Measurements from ENCODE around the gene POP4.

POP4 gene

GRCh38 chr19:29629836-29630534 lies 23.9 kb downstream of the POP4 start:
- DNase-seq (ENCODE audit: low spot score) = no peak
- no peak for FAIRE-seq

GRCh38 chr19:29630655-29631054 lies 24.6 kb downstream of the POP4 start:
- FAIRE-seq (no peak), DNase-seq (ENCODE audit: low spot score) (no peak)

- FAIRE-seq (no peak), DNase-seq (ENCODE audit: low spot score) (no peak)
These were observed 25.4 kb downstream of the POP4 start for GRCh38 chr19:29631450-29631849.

- FAIRE-seq (no peak), DNase-seq (ENCODE audit: low spot score) (no peak)
These were observed 27.9 kb downstream of the POP4 start for GRCh38 chr19:29634002-29634401.

GRCh38 chr19:29634423-29635130 lies 28.5 kb downstream of the POP4 start:
- FAIRE-seq (no peak), DNase-seq (ENCODE audit: low spot score) (no peak)

GRCh38 chr19:29635963-29636362 lies 29.9 kb downstream of the POP4 start:
- no peak for FAIRE-seq
- no peak for DNase-seq (ENCODE audit: low spot score)

GRCh38 chr19:29636553-29637360 lies 30.7 kb downstream of the POP4 start:
- DNase-seq (ENCODE audit: low spot score) = no peak

GRCh38 chr19:29639086-29639485 lies 33.0 kb downstream of the POP4 start:
- no peak for FAIRE-seq
- DNase-seq (ENCODE audit: low spot score) = no peak

More at GRCh38 chr19:29636553-29637360, 30.7 kb downstream of the POP4 start:
- no peak for FAIRE-seq

GRCh38 chr19:29640231-29640630 lies 34.1 kb downstream of the POP4 start:
- no peak for FAIRE-seq
- DNase-seq (ENCODE audit: low spot score) = no peak

GRCh38 chr19:29641597-29641996 lies 35.5 kb downstream of the POP4 start:
- FAIRE-seq (no peak), DNase-seq (ENCODE audit: low spot score) (no peak)

GRCh38 chr19:29643361-29643935 lies 37.4 kb downstream of the POP4 start:
- no peak for DNase-seq (ENCODE audit: low spot score)
- FAIRE-seq = no peak

- FAIRE-seq = no peak
- no peak for DNase-seq (ENCODE audit: low spot score)
These were observed 38.1 kb downstream of the POP4 start for GRCh38 chr19:29644210-29644609.

GRCh38 chr19:29645491-29645867 lies 39.4 kb downstream of the POP4 start:
- DNase-seq (ENCODE audit: low spot score) (no peak), FAIRE-seq (no peak)

- FAIRE-seq (no peak), DNase-seq (ENCODE audit: low spot score) (no peak)
These were observed 39.8 kb downstream of the POP4 start for GRCh38 chr19:29645911-29646310.

- FAIRE-seq (no peak), DNase-seq (ENCODE audit: low spot score) (no peak)
These were observed 44.8 kb downstream of the POP4 start for GRCh38 chr19:29650772-29651387.

GRCh38 chr19:29651622-29652394 lies 45.7 kb downstream of the POP4 start:
- FAIRE-seq (no peak), DNase-seq (ENCODE audit: low spot score) (no peak)

- DNase-seq (ENCODE audit: low spot score) (no peak), FAIRE-seq (no peak)
These were observed 47.3 kb downstream of the POP4 start for GRCh38 chr19:29653398-29653797.

GRCh38 chr19:29655648-29656335 lies 49.7 kb downstream of the POP4 start:
- FAIRE-seq = no peak

GRCh38 chr19:29658221-29658991 lies 52.3 kb downstream of the POP4 start:
- FAIRE-seq = no peak
- DNase-seq (ENCODE audit: low spot score) = no peak

More at GRCh38 chr19:29655648-29656335, 49.7 kb downstream of the POP4 start:
- no peak for DNase-seq (ENCODE audit: low spot score)

All from RCC 7860 (cell line).